ENCODE measurements around the gene DPEP3. TPM values are rescaled to one million over a fixed set of nuclear protein-coding genes. Genes with fewer than 3 reads are reported as not detected.

DPEP3 gene
- total RNA-seq, 1 donor from 2014 or later, result not detected

DNA sequence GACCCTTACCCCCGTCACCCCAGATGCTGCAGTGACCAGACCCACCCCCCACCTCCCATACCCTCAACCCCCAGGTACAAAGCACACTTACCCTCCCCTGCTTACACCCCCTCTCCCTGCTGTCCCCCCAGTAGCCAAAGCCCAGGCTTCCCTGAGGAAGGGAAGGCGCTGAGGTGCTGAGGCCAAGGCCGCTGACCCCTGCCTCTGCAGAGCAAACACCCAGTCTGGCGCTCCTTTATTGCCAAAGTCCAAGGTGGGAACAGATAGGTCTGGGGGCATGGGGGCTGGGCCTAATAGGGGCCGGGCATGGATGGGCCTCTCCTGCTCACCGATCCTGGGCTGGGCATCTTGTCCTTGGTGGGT, 37.1 kb downstream of the DPEP3 start:
- Histone ChIP-seq H3K9ac (no peak overlapping the region), H3K36me3 (no peaks in the 10 kb centered on the region), H3F3A (ENCODE audit: low read depth) (peaks cover 36% of the 10 kb centered on the region), H3K27me3 (no peaks in the 10 kb centered on the region), H3K4me2 (no peak overlapping the region), H2AFZ (replicated peaks) (no peak overlapping the region), H4K20me1 (ENCODE audit: low read depth) (peaks cover 37% of the 10 kb centered on the region), H3K4me1 (peaks cover 16% of the 10 kb centered on the region), H3K9me3 (ENCODE audit: low read depth) (no peaks in the 10 kb centered on the region), H3K4me3 (no peak overlapping the region), H3K27ac (no peak overlapping the region), H3K79me2 (ENCODE audit: low read depth) (no peaks in the 10 kb centered on the region)
- no peak for TF ChIP-seq EZH2phosphoT487 (IDR thresholded peaks at IDR 0.05)
- no peak for TF ChIP-seq EZH2 (IDR thresholded peaks at IDR 0.05)
- TF ChIP-seq, protein P1, sequence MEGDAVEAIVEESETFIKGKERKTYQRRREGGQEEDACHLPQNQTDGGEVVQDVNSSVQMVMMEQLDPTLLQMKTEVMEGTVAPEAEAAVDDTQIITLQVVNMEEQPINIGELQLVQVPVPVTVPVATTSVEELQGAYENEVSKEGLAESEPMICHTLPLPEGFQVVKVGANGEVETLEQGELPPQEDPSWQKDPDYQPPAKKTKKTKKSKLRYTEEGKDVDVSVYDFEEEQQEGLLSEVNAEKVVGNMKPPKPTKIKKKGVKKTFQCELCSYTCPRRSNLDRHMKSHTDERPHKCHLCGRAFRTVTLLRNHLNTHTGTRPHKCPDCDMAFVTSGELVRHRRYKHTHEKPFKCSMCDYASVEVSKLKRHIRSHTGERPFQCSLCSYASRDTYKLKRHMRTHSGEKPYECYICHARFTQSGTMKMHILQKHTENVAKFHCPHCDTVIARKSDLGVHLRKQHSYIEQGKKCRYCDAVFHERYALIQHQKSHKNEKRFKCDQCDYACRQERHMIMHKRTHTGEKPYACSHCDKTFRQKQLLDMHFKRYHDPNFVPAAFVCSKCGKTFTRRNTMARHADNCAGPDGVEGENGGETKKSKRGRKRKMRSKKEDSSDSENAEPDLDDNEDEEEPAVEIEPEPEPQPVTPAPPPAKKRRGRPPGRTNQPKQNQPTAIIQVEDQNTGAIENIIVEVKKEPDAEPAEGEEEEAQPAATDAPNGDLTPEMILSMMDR (IDR thresholded peaks at IDR 0.05), result no peak
- no peaks in the 10 kb centered on the region for H3K9me3 Mint-ChIP-seq
- peaks cover 1% of the 10 kb centered on the region for H3K36me3 Mint-ChIP-seq
- H3K4me1 Mint-ChIP-seq, result peaks cover 20% of the 10 kb centered on the region
- H3K4me3 Mint-ChIP-seq, result no peak overlapping the region
- no peak for DNase-seq (ENCODE audit: low spot score)
- H3K27me3 Mint-ChIP-seq (ENCODE audit: insufficient read depth, low read depth), result peaks cover 4% of the 10 kb centered on the region
- peak overlapping the region; percentile 33 for H3K27ac Mint-ChIP-seq

DNA sequence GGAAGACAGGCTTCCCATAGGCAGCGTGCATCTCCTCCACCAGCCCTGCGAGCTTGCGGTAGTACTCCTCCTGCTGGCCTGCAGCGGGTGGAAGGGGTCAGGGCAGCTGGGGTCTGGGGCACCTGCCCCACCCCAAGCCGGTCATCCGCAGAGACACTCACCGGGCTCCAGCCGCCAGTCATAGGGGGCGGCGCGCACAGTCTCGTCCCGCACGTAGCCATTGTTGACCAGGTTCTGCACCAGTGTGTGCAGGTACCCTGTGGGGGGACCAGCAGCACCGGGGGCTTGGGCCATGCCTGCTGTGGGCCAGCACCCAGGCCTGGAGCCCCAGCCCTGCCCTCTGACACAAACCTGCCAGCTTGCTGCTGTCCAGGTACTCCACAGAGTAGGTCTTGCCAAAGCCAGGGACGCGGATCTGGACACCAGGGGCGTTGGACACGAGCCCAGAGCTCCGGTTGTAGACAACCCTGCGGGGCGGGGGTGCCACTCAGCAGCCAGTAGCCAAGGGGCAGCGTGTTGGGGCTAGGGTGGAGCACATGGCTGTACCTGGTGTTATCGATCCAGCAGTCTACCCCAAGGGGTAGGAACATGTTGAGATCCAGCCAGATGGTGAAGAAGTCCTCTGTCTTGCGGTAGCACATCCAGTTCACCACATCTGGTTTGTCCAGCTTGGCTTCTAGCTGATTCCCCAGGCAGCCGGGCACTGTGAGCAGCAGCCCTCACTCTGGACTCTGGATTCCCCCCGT, 37.6 kb downstream of the DPEP3 start:
- Histone ChIP-seq H2AFZ (replicated peaks) (no peak overlapping the region), H4K20me1 (ENCODE audit: low read depth) (peaks cover 37% of the 10 kb centered on the region), H3K27ac (no peak overlapping the region), H3K27me3 (no peaks in the 10 kb centered on the region), H3F3A (ENCODE audit: low read depth) (peaks cover 36% of the 10 kb centered on the region), H3K4me1 (peaks cover 16% of the 10 kb centered on the region), H3K9me3 (ENCODE audit: low read depth) (no peaks in the 10 kb centered on the region), H3K9ac (no peak overlapping the region), H3K79me2 (ENCODE audit: low read depth) (no peaks in the 10 kb centered on the region), H3K36me3 (no peaks in the 10 kb centered on the region), H3K4me2 (no peak overlapping the region), H3K4me3 (no peak overlapping the region)
- peaks cover 20% of the 10 kb centered on the region for H3K4me1 Mint-ChIP-seq
- peaks cover 1% of the 10 kb centered on the region for H3K36me3 Mint-ChIP-seq
- DNase-seq (ENCODE audit: low spot score), result no peak
- H3K9me3 Mint-ChIP-seq, result no peaks in the 10 kb centered on the region
- TF ChIP-seq, protein P1 (IDR thresholded peaks at IDR 0.05), result no peak
- TF ChIP-seq EZH2phosphoT487 (IDR thresholded peaks at IDR 0.05), result no peak
- no peak for TF ChIP-seq EZH2 (IDR thresholded peaks at IDR 0.05)
- peaks cover 3% of the 10 kb centered on the region for H3K27me3 Mint-ChIP-seq (ENCODE audit: insufficient read depth, low read depth)
- no peak overlapping the region for H3K4me3 Mint-ChIP-seq
- no peak overlapping the region for H3K27ac Mint-ChIP-seq

DNA sequence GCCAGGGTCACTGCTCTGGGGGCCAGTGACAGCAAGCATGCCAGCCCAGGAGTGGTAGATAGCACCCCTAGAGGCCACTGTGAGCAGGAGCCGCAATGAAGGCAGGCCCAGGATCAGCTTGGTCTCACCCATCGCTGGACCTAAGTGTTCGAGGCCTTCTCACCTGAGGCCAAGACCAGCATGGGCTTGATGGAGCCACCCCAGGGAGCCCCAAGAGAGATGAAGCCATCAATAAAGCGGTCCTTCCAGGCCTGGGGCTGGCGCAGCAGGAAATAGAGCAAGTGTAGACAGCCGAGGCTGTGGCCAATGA, 38.1 kb downstream of the DPEP3 start:
- DNase-seq (ENCODE audit: low spot score), result peak; percentile 73
- Histone ChIP-seq H3K36me3 (no peaks in the 10 kb centered on the region), H3K79me2 (ENCODE audit: low read depth) (peaks cover 5% of the 10 kb centered on the region), H3K4me3 (no peak overlapping the region), H3K4me1 (peaks cover 17% of the 10 kb centered on the region), H3K4me2 (no peak overlapping the region), H3K9me3 (ENCODE audit: low read depth) (no peaks in the 10 kb centered on the region), H3F3A (ENCODE audit: low read depth) (peaks cover 36% of the 10 kb centered on the region), H3K27me3 (no peaks in the 10 kb centered on the region), H4K20me1 (ENCODE audit: low read depth) (peaks cover 39% of the 10 kb centered on the region), H3K27ac (no peak overlapping the region), H2AFZ (replicated peaks) (no peak overlapping the region), H3K9ac (no peak overlapping the region)
- Mint-ChIP-seq H3K4me1 (peaks cover 24% of the 10 kb centered on the region), H3K9me3 (no peaks in the 10 kb centered on the region), H3K27ac (no peak overlapping the region), H3K4me3 (no peak overlapping the region), H3K36me3 (peaks cover 1% of the 10 kb centered on the region), H3K27me3 (ENCODE audit: insufficient read depth, low read depth) (peaks cover 5% of the 10 kb centered on the region)
- TF ChIP-seq, protein P1 (IDR thresholded peaks at IDR 0.05), result peak; percentile 76
- TF ChIP-seq EZH2phosphoT487 (IDR thresholded peaks at IDR 0.05), result no peak

All from neural progenitor cell (in vitro differentiated cells).